ENCODE results near the gene EDN1. TPM values are rescaled to one million over a fixed set of nuclear protein-coding genes. Genes with fewer than 3 reads are reported as not detected.

The EDN1 gene
- total RNA-seq, 1 donor from 2014 or later: 18.8 TPM

- ATAC-seq (no peak), DNase-seq (no peak)
- intact Hi-C loops (cut with DNase I): no loop called here
- no peaks in the 10 kb centered on the region for H3K27me3 ChIP-seq
- no peaks in the 10 kb centered on the region for H3K4me1 ChIP-seq
- no peak overlapping the region for H3K27ac ChIP-seq
- no peaks in the 10 kb centered on the region for H3K36me3 ChIP-seq
- TF ChIP-seq CTCF (IDR thresholded peaks at IDR 0.05): no peak
- H3K4me3 ChIP-seq: no peak overlapping the region
- no peaks in the 10 kb centered on the region for H3K9me3 ChIP-seq
Observed at GRCh38 chr6:12264671-12265070, 25.5 kb upstream of the EDN1 start.

- Histone ChIP-seq H3K27me3 (no peaks in the 10 kb centered on the region), H3K9me3 (no peaks in the 10 kb centered on the region), H3K27ac (no peak overlapping the region), H3K36me3 (no peaks in the 10 kb centered on the region), H3K4me1 (no peaks in the 10 kb centered on the region), H3K4me3 (no peak overlapping the region)
- no peak for TF ChIP-seq CTCF (IDR thresholded peaks at IDR 0.05)
- ATAC-seq (peak; percentile 23), DNase-seq (no peak)
- intact Hi-C loops (cut with DNase I): no loop called here
Observed at GRCh38 chr6:12265296-12265695, 24.9 kb upstream of the EDN1 start.

GRCh38 chr6:12265791-12266190, 24.4 kb upstream of the EDN1 start:
- Histone ChIP-seq H3K9me3 (no peaks in the 10 kb centered on the region), H3K27ac (no peak overlapping the region), H3K27me3 (no peaks in the 10 kb centered on the region), H3K4me3 (no peak overlapping the region), H3K36me3 (no peaks in the 10 kb centered on the region), H3K4me1 (no peaks in the 10 kb centered on the region)
- DNase-seq (no peak), ATAC-seq (peak; percentile 94)
- TF ChIP-seq CTCF (IDR thresholded peaks at IDR 0.05): no peak
- intact Hi-C loops (cut with DNase I): no loop called here

GRCh38 chr6:12266571-12266970, 23.6 kb upstream of the EDN1 start:
- no peaks in the 10 kb centered on the region for H3K36me3 ChIP-seq
- no peak for DNase-seq
- H3K27me3 ChIP-seq: no peaks in the 10 kb centered on the region
- TF ChIP-seq CTCF (IDR thresholded peaks at IDR 0.05): no peak
- no peak overlapping the region for H3K4me3 ChIP-seq
- peaks cover 4% of the 10 kb centered on the region for H3K9me3 ChIP-seq
- no peak for ATAC-seq
- H3K27ac ChIP-seq: no peak overlapping the region
- intact Hi-C loops (cut with DNase I): no loop called here
- H3K4me1 ChIP-seq: no peaks in the 10 kb centered on the region

- peaks cover 8% of the 10 kb centered on the region for H3K9me3 ChIP-seq
- no peak for DNase-seq
- no peaks in the 10 kb centered on the region for H3K27me3 ChIP-seq
- intact Hi-C loops (cut with DNase I): no loop called here
- no peak for ATAC-seq
- TF ChIP-seq CTCF (IDR thresholded peaks at IDR 0.05): no peak
- no peaks in the 10 kb centered on the region for H3K4me1 ChIP-seq
- no peak overlapping the region for H3K4me3 ChIP-seq
- H3K36me3 ChIP-seq: no peaks in the 10 kb centered on the region
- H3K27ac ChIP-seq: no peak overlapping the region
Observed at GRCh38 chr6:12269110-12269509, 21.1 kb upstream of the EDN1 start.

GRCh38 chr6:12270551-12271230, 19.5 kb upstream of the EDN1 start:
- Histone ChIP-seq H3K27me3 (no peaks in the 10 kb centered on the region), H3K27ac (no peak overlapping the region), H3K4me3 (no peak overlapping the region), H3K9me3 (peaks cover 8% of the 10 kb centered on the region), H3K36me3 (no peaks in the 10 kb centered on the region), H3K4me1 (no peaks in the 10 kb centered on the region)
- intact Hi-C loops (cut with DNase I): no loop called here
- TF ChIP-seq CTCF (IDR thresholded peaks at IDR 0.05): no peak
- ATAC-seq (no peak), DNase-seq (no peak)
